ENCODE measurements around the gene TMEM72. TPM values are rescaled to one million over a fixed set of nuclear protein-coding genes. Genes with fewer than 3 reads are reported as not detected.

TMEM72 gene
- total and polyA plus RNA-seq, 2 of the 13 experiments (the other 11 are each of a cell fraction or from before 2014, with no cell fraction given): 0.04 TPM; not detected in 1

DNA sequence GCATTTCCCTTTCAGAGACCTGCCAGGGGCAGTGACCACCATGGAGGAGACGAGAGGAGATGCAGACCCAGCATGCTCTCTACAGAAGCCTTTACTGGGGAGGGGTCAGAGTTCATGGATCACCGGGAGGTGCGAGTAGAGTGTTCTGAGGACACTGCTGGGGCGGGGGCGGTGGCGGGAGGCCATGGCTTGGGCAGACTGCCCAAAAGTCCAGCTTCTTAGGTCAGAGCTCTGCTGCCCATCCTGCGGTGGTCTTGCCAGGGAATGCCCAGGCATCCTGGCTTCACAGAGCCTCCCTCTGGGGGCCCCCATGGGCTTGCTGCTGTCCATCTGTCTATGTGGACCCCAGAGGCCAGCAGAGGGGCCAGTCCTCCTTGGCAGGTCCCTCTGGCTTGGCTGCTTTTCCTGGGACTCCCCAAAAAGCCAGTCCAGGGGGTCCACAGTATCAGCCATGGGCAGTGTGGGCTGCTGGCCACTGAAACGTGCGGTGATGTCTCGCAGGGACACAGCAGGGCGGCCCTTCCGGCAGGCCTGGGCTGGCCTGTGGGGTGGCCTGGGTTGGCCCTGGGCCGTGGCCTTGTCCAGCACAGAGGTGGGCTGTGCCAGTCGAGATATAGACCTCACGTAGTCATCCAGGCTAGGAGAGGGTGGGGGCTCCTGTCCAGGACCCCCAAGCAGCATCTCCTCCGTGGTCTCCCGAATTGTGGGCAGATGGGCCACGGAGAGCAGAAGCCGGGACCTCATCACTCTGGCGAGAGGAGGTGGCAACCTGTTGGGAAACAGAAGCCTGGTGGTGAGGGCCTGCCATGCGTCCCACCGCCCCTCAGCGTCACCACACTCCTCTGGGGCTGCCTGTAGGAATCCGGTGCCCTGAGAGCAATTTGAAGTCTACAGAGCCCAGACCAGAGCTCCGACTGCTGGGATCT, 66.4 kb downstream of the TMEM72 start:
- peak overlapping the region; percentile 95 for H3K9ac ChIP-seq (ENCODE audit: insufficient read depth, low read depth, low read length)
- peaks cover 74% of the 10 kb centered on the region for H3K4me1 ChIP-seq (ENCODE audit: insufficient read depth, low read length)
- ChIA-PET CTCF (ENCODE audit: low intra/inter-chr PET ratio, low total read pairs) (no interaction called here), POLR2A (interaction anchor here (0.6 to 12.6 kb wide), 14 partner anchors 13 to 728 kb away, joined by 3 to 863 read pairs (median 12); partner anchors contain the start of genes RASSF4, TMEM72 and ZNF22)
- intact Hi-C loops (cut with micrococcal nuclease; ENCODE audit: unreplicated experiment): no loop called here
- ATAC-seq (no peak), FAIRE-seq (no peak), DNase-seq (ENCODE audit: low spot score) (no peak)
- no peaks in the 10 kb centered on the region; a peak in 1 of 5 replicates for H3K27me3 ChIP-seq (ENCODE audit: control insufficient read depth in 1 of 2, insufficient read depth in 2 of 2, low read length in 2 of 2)
- WGBS (ENCODE audit: low lambda C conversion rate): 8% methylated on average over 5 of the region's 25 CpGs
- no peak overlapping the region for H2AFZ ChIP-seq (ENCODE audit: low read length)
- H4K20me1 ChIP-seq (ENCODE audit: insufficient read depth, low read length): peaks cover 40% of the 10 kb centered on the region
- H3K4me2 ChIP-seq (ENCODE audit: low read depth, low read length): peak overlapping the region; percentile 90
- H3K9me3 ChIP-seq (ENCODE audit: low read length): no peaks in the 10 kb centered on the region
- no TSS peak for BruUV-seq (replicated peaks)
- peak overlapping the region; percentile 97 for H3K27ac ChIP-seq (ENCODE audit: extremely low read length, insufficient read depth, low read length)
- peak overlapping the region; percentile 64 to 89 (median 78) for H3K4me3 ChIP-seq (replicated peaks in 1 of 3; ENCODE audit: insufficient read depth in 1 of 3, low read depth in 2 of 3, low read length in 3 of 3)
- H3K36me3 ChIP-seq (replicated peaks in 1 of 2; ENCODE audit: control insufficient read depth in 1 of 2, insufficient read depth in 2 of 2, low read length in 2 of 2): peaks cover 4 to 25% of the 10 kb centered on the region in 2 experiments; a peak in 3 of 5 replicates
- peaks cover 33% of the 10 kb centered on the region for H3K79me2 ChIP-seq (ENCODE audit: insufficient read depth, low read length)
- in situ Hi-C loops (cut with HindIII; ENCODE audit: extremely low pct_ligation_motif_present, low pct_unique_long_range_greater_than_20kb): loop anchor here (5.0 kb wide), 1 partner anchor 45 kb away; no protein-coding TSS in a partner anchor
- peak; percentile 45; the same call in 1 of the 2 replicates for TF ChIP-seq POLR2G (IDR thresholded peaks at IDR 0.05; ENCODE audit: low read depth, low read length)
- peak; percentile 51 for TF ChIP-seq ZFY (CRISPR knock-in tag; IDR thresholded peaks at IDR 0.05)
- no peak for TF ChIP-seq KDM1A (CRISPR knock-in tag; IDR thresholded peaks at IDR 0.05)
- TF ChIP-seq RNF219 (CRISPR knock-in tag; IDR thresholded peaks at IDR 0.05): peak; percentile 77; the same call in 1 of the 2 replicates
- no peak for TF ChIP-seq CENPX (CRISPR knock-in tag; IDR thresholded peaks at IDR 0.05)
- no peak for TF ChIP-seq SAFB2 (CRISPR knock-in tag; IDR thresholded peaks at IDR 0.05; ENCODE audit: borderline replicate concordance, low read depth)
- TF ChIP-seq DR1 (CRISPR knock-in tag; IDR thresholded peaks at IDR 0.05): no peak
- TF ChIP-seq KIAA2018 (CRISPR knock-in tag; IDR thresholded peaks at IDR 0.05; ENCODE audit: borderline replicate concordance): no peak
- TF ChIP-seq ELF4 (CRISPR knock-in tag; IDR thresholded peaks at IDR 0.05; ENCODE audit: borderline replicate concordance): peak; percentile 62; the same call in 1 of the 2 replicates
- TF ChIP-seq ZFP82 (CRISPR knock-in tag; IDR thresholded peaks at IDR 0.05; ENCODE audit: borderline replicate concordance): peak; percentile 73; the same call in 1 of the 2 replicates
